GM20431 (cell line): ENCODE data around the gene RPL22.

ENCODE experiments used
- in situ Hi-C: fragments of 300-500 bp; cut with MseI, MboI; formaldehyde crosslinking; loops from one replicate; pipeline ENCODE4 v1.15.0; 2020; ENCODE audit warnings: low sequenced_read_pairs; ENCODE audit not compliant: unreplicated experiment

RPL22 gene

GRCh38 chr1:6140413-6140812 lies 59.0 kb downstream of the RPL22 start:
- in situ Hi-C loops, result no loop called here

GRCh38 chr1:6137758-6138157 lies 61.6 kb downstream of the RPL22 start:
- in situ Hi-C loops, result no loop called here

- in situ Hi-C loops, result no loop called here
Observed at GRCh38 chr1:6136516-6137220, 62.7 kb downstream of the RPL22 start.
